ENCODE measurements around the gene CD2AP.

- no peak for TF ChIP-seq POLR2A (IDR thresholded peaks at IDR 0.05; ENCODE audit: low read depth, low read length)
- no peak for TF ChIP-seq POLR2AphosphoS5 (IDR thresholded peaks at IDR 0.05; ENCODE audit: low read depth, low read length)
- no peak for TF ChIP-seq PAX5 (IDR thresholded peaks at IDR 0.05; ENCODE audit: insufficient read depth, low read length, severe bottlenecking)
- TF ChIP-seq POU2F2 (IDR thresholded peaks at IDR 0.05; ENCODE audit: low read depth, low read length): no peak
- no peak for TF ChIP-seq TAF1 (IDR thresholded peaks at IDR 0.05; ENCODE audit: low read depth, low read length)
These were observed 30.8 kb upstream of the CD2AP start for GRCh38 chr6:47446669-47447330.

Measured in GM12891 (cell line).